Measurements from ENCODE around the gene ZNF513.

ZNF513 gene

GRCh38 chr2:27390822-27391679, 10.5 kb upstream of the ZNF513 start:
- no peak for DNase-seq (ENCODE audit: low read depth)

- no peak for DNase-seq (ENCODE audit: low read depth)
Measured at GRCh38 chr2:27381577-27382181, 1.1 kb upstream of the ZNF513 start.

- peak; percentile 55 for DNase-seq (ENCODE audit: low read depth)
Measured at GRCh38 chr2:27379836-27380625, 503 bp downstream of the ZNF513 start.

- DNase-seq (ENCODE audit: low read depth), result no peak
Measured at GRCh38 chr2:27379383-27379835, 1.1 kb downstream of the ZNF513 start.

GRCh38 chr2:27378809-27379290, 1.7 kb downstream of the ZNF513 start:
- DNase-seq (ENCODE audit: low read depth), result no peak

- DNase-seq (ENCODE audit: low read depth), result no peak
Measured at GRCh38 chr2:27378096-27378808, 2.3 kb downstream of the ZNF513 start.

- DNase-seq (ENCODE audit: low read depth), result no peak
Measured at GRCh38 chr2:27377618-27378095, 2.9 kb downstream of the ZNF513 start.

- DNase-seq (ENCODE audit: low read depth), result no peak
Measured at GRCh38 chr2:27376866-27377617, 3.5 kb downstream of the ZNF513 start.

- no peak for DNase-seq (ENCODE audit: low read depth)
Measured at GRCh38 chr2:27376151-27376865, 4.2 kb downstream of the ZNF513 start.

- DNase-seq (ENCODE audit: low read depth), result no peak
Measured at GRCh38 chr2:27375513-27376099, 4.9 kb downstream of the ZNF513 start.

- no peak for DNase-seq (ENCODE audit: low read depth)
Measured at GRCh38 chr2:27373567-27373966, 7.0 kb downstream of the ZNF513 start.

GRCh38 chr2:27372937-27373336, 7.6 kb downstream of the ZNF513 start:
- DNase-seq (ENCODE audit: low read depth), result no peak

GRCh38 chr2:27370816-27371620, 9.5 kb downstream of the ZNF513 start:
- no peak for DNase-seq (ENCODE audit: low read depth)

- peak; percentile 99 for DNase-seq (ENCODE audit: low read depth)
Measured at GRCh38 chr2:27370026-27370815, 10.3 kb downstream of the ZNF513 start, which contains the start of the genes EIF2B4 and SNX17. Gene EIF2B4, minus strand, starts transcription at chr2:27370338. Its CDS starts 24 bp downstream, at chr2:27370314. Gene SNX17, plus strand, starts transcription at chr2:27370616. Its CDS starts 128 bp downstream, at chr2:27370744.

- DNase-seq (ENCODE audit: low read depth), result no peak
Measured at GRCh38 chr2:27369471-27370025, 11.0 kb downstream of the ZNF513 start.

- no peak for DNase-seq (ENCODE audit: low read depth)
Measured at GRCh38 chr2:27363933-27364332, 16.6 kb downstream of the ZNF513 start.

GRCh38 chr2:27362678-27363420, 17.7 kb downstream of the ZNF513 start:
- no peak for DNase-seq (ENCODE audit: low read depth)

Data from T-helper 22 cell (primary cell).